ENCODE measurements around the gene SH3GLB2. TPM values are rescaled to one million over a fixed set of nuclear protein-coding genes. Genes with fewer than 3 reads are reported as not detected.

SH3GLB2 gene
- total and polyA plus RNA-seq, 2 donors (not counting 1 experiment from before 2014, with no cell fraction given): 27.3 to 42.3 TPM

DNA sequence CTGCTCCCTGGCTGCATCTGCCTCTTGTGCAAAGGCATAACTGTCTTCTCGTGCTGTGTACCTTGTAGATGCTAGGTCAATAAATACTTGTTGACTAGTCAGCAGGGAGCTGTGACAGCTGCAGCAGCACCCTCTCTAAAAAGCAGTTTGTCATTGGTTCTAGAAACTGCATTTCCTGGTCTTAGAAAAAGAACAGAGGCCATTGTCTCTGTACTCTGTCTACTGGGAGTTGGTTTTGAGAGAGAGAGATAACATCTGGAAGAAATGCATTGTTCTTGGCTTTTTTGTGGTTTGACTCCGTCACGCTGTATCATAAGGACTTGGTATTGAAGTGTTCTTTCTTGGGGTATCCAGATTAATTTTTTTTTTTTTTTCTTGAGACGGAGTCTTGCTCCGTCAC is 32.3 kb downstream of the SH3GLB2 start:
- Histone ChIP-seq H3K27me3 (ENCODE audit: control insufficient read depth, insufficient read depth, low read length) (no peaks in the 10 kb centered on the region), H3K27ac (ENCODE audit: insufficient read depth, low read length) (no peak overlapping the region), H4K20me1 (ENCODE audit: control insufficient read depth, extremely low read depth, insufficient read depth, low read length) (no peaks in the 10 kb centered on the region), H3K9me3 (ENCODE audit: control insufficient read depth, insufficient read depth, low read depth, low read length) (no peaks in the 10 kb centered on the region), H3K36me3 (ENCODE audit: control insufficient read depth, insufficient read depth, low read length) (peaks cover 35% of the 10 kb centered on the region), H3K79me2 (ENCODE audit: control insufficient read depth, insufficient read depth, low read length) (no peaks in the 10 kb centered on the region), H3K4me1 (ENCODE audit: control insufficient read depth, extremely low read depth, insufficient read depth, low read length) (no peaks in the 10 kb centered on the region), H3K4me3 (replicated peaks in 1 of 4; ENCODE audit: control extremely low read depth in 1 of 4, insufficient read depth in 1 of 4, low read depth in 3 of 4, low read length in 4 of 4) (no peak overlapping the region), H3K4me2 (ENCODE audit: extremely low read depth, insufficient read depth, low read length) (no peak overlapping the region), H3K9ac (ENCODE audit: insufficient read depth, low read length) (no peak overlapping the region), H2AFZ (ENCODE audit: low read length) (no peak overlapping the region)
- TF ChIP-seq, protein P1, sequence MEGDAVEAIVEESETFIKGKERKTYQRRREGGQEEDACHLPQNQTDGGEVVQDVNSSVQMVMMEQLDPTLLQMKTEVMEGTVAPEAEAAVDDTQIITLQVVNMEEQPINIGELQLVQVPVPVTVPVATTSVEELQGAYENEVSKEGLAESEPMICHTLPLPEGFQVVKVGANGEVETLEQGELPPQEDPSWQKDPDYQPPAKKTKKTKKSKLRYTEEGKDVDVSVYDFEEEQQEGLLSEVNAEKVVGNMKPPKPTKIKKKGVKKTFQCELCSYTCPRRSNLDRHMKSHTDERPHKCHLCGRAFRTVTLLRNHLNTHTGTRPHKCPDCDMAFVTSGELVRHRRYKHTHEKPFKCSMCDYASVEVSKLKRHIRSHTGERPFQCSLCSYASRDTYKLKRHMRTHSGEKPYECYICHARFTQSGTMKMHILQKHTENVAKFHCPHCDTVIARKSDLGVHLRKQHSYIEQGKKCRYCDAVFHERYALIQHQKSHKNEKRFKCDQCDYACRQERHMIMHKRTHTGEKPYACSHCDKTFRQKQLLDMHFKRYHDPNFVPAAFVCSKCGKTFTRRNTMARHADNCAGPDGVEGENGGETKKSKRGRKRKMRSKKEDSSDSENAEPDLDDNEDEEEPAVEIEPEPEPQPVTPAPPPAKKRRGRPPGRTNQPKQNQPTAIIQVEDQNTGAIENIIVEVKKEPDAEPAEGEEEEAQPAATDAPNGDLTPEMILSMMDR (conservative IDR thresholded peaks at IDR 0.05 in 1 of 2, IDR thresholded peaks at IDR 0.05 in 1 of 2; ENCODE audit: low read depth in 1 of 2, low read length in 2 of 2): no peak
- peak in 1 of 2 donors; percentile 67 for DNase-seq (ENCODE audit: low read depth in 2 of 2)

DNA sequence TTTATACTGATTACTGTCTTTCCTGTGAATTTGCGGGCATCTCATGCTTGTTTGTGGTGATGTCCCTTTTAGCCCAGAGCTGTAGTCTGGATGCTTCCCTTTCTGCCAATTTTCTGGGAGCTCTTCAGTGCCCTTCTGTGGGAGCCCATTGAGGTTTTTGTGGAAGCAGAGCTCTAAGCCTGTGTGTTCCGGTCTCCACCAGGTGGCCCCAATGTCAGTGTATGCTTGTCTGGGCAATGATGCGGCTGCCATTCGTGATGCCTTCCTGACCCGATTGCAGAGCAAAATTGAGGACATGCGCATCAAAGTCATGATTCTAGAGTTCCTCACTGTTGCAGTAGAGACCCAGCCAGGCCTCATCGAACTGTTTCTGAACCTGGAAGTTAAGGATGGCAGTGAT is 35.1 kb downstream of the SH3GLB2 start:
- peak in 1 of 2 donors; percentile 11 for DNase-seq (ENCODE audit: low read depth in 2 of 2)

DNA sequence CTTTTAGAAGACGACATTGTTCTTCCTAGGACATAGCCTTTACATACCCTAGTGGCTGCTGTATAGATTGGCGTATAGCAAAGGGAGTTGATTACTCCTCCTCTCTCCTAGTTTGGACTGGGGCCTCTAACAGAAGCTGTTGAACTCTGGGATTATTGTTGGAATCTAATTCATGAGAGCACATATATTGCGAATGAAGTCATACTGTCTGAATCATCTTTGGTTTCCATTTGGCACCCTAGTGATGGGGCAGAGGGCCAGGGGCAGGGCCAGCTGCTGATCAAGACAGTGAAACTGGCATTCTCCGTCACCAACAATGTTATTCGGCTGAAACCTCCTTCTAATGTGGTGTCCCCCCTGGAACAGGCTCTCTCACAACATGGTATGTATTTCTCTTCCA is 40.3 kb downstream of the SH3GLB2 start:
- H3K9me3 ChIP-seq (ENCODE audit: control insufficient read depth, insufficient read depth, low read depth, low read length): no peaks in the 10 kb centered on the region
- H3K4me1 ChIP-seq (ENCODE audit: control insufficient read depth, extremely low read depth, insufficient read depth, low read length): peaks cover 7% of the 10 kb centered on the region
- no peaks in the 10 kb centered on the region for H3K27me3 ChIP-seq (ENCODE audit: control insufficient read depth, insufficient read depth, low read length)
- peak overlapping the region; percentile 46 for H3K4me2 ChIP-seq (ENCODE audit: extremely low read depth, insufficient read depth, low read length)
- peaks cover 22% of the 10 kb centered on the region for H3K36me3 ChIP-seq (ENCODE audit: control insufficient read depth, insufficient read depth, low read length)
- no peak overlapping the region for H3K9ac ChIP-seq (ENCODE audit: insufficient read depth, low read length)
- no peaks in the 10 kb centered on the region for H3K79me2 ChIP-seq (ENCODE audit: control insufficient read depth, insufficient read depth, low read length)
- H2AFZ ChIP-seq (ENCODE audit: low read length): no peak overlapping the region
- TF ChIP-seq, protein P1 (conservative IDR thresholded peaks at IDR 0.05 in 1 of 2, IDR thresholded peaks at IDR 0.05 in 1 of 2; ENCODE audit: low read depth in 1 of 2, low read length in 2 of 2): peak in 1 of 2 donors; percentile 13
- TF ChIP-seq EZH2 (IDR thresholded peaks at IDR 0.05; ENCODE audit: low read length, missing control alignments): no peak
- H3K27ac ChIP-seq (ENCODE audit: insufficient read depth, low read length): peak overlapping the region; percentile 37
- H4K20me1 ChIP-seq (ENCODE audit: control insufficient read depth, extremely low read depth, insufficient read depth, low read length): no peaks in the 10 kb centered on the region
- peak overlapping the region in 1 of 4 experiments; percentile 7 for H3K4me3 ChIP-seq (replicated peaks in 1 of 4; ENCODE audit: control extremely low read depth in 1 of 4, insufficient read depth in 1 of 4, low read depth in 3 of 4, low read length in 4 of 4)
- DNase-seq (ENCODE audit: low read depth in 2 of 2): peak; percentile 84 to 88

More for the DNA sequence above, 35.1 kb downstream of the SH3GLB2 start:
- Histone ChIP-seq H3K27me3 (ENCODE audit: control insufficient read depth, insufficient read depth, low read length) (no peaks in the 10 kb centered on the region), H3K9me3 (ENCODE audit: control insufficient read depth, insufficient read depth, low read depth, low read length) (no peaks in the 10 kb centered on the region), H3K4me3 (replicated peaks in 1 of 4; ENCODE audit: control extremely low read depth in 1 of 4, insufficient read depth in 1 of 4, low read depth in 3 of 4, low read length in 4 of 4) (no peak overlapping the region), H2AFZ (ENCODE audit: low read length) (no peak overlapping the region), H3K4me2 (ENCODE audit: extremely low read depth, insufficient read depth, low read length) (no peak overlapping the region), H3K27ac (ENCODE audit: insufficient read depth, low read length) (no peak overlapping the region), H3K9ac (ENCODE audit: insufficient read depth, low read length) (no peak overlapping the region), H4K20me1 (ENCODE audit: control insufficient read depth, extremely low read depth, insufficient read depth, low read length) (no peaks in the 10 kb centered on the region), H3K79me2 (ENCODE audit: control insufficient read depth, insufficient read depth, low read length) (no peaks in the 10 kb centered on the region), H3K36me3 (ENCODE audit: control insufficient read depth, insufficient read depth, low read length) (peaks cover 27% of the 10 kb centered on the region), H3K4me1 (ENCODE audit: control insufficient read depth, extremely low read depth, insufficient read depth, low read length) (peaks cover under 1% of the 10 kb centered on the region)
- TF ChIP-seq EZH2 (IDR thresholded peaks at IDR 0.05; ENCODE audit: low read length, missing control alignments): no peak
- TF ChIP-seq, protein P1 (conservative IDR thresholded peaks at IDR 0.05 in 1 of 2, IDR thresholded peaks at IDR 0.05 in 1 of 2; ENCODE audit: low read depth in 1 of 2, low read length in 2 of 2): peak in 1 of 2 donors; percentile 36
